Hematopoietic multipotent progenitor cell treated with erythropoietin and hydrocortisone succinate and interleukin-3 and kit ligand, for 6 days (in vitro differentiated cells): Measurements from ENCODE around the gene MGLL.
"Not testable (repeated sequence)": the region's sequence is repeated elsewhere in the genome, so short reads cannot be mapped to it uniquely, and the experiment has no call there.

ENCODE experiments used
- DNase-seq: peaks from one replicate; pipeline ENCODE4 v3.0.0-alpha.2; 2015

Gene MGLL

GRCh38 chr3:127682561-127682960, 139.8 kb downstream of the MGLL start:
- no peak for DNase-seq

- not testable (repeated sequence) for DNase-seq
Observed at GRCh38 chr3:127682175-127682554, 140.2 kb downstream of the MGLL start.

- DNase-seq: no peak
Observed at GRCh38 chr3:127680798-127681221, 141.5 kb downstream of the MGLL start.

DNA sequence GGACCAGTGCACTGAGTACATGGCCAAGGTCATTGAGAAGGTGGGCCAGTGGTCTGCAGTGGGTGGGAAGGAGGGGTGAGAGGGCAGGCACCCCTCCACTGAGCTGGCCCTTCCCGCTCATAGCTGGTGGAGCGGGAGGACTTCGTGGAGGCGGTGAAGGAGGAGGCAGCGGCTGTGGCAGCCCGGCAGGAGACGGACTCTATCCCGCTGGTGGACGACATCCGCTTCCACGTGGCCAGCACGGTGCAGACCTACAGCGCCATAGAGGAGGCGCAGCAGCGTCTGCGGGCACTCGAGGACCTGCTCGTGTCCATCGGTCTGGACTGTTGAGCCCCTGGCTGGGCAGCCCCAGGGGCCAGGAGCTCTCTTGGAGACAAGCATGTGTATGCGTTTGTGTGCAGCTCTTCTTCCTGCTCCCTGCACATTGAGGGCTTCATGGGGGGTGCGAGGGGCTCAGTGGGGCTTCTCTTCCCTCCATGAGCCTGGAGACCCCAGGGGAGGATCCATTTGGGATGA, 142.1 kb downstream of the MGLL start:
- DNase-seq: no peak

- DNase-seq: no peak
Observed at GRCh38 chr3:127679534-127680145, 142.7 kb downstream of the MGLL start.

DNA sequence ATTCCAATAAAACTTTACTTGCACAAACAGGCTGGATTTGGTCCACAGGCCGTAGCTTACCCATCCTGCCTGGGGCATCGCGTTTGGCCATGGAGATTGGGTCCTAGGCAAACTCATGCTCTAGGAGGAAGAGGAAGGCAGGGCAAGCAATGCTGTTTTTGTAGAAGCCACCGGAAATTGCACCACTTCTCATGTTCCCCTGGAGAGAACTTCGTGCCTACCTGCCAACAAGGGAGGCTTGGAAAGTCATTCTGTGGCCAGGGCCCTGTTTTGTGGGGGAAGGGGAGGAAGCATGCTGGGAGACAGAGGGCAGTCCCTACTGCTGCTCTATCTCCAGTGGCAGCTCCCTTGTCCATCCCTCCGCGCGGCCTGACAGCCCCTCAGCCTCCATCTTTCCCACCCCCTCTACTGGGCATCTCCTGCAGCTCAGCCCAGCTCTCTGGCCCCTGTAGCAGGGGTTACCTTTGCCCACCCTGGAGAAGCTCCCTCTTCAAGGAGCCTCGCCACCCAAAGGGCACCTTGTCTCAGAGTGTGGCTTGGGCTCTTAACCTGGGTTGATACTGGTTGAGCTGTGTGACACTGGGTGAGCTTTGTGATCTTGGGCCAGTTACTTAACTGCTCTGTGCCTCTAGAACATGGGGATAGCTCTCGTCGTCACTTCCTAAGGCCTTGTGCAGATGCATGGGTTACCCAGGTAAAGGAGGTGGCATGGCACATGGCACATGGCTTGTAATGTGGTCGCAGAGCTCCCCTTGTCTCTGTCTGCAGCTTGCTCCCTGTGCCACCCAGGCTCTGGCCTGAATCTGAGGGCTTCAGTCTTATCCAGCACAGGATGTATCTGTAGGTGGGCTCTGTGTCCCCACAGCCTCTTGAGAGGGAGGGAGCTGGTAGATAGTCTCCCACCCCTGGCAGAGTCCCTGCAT, 143.4 kb downstream of the MGLL start:
- DNase-seq: no peak

DNA sequence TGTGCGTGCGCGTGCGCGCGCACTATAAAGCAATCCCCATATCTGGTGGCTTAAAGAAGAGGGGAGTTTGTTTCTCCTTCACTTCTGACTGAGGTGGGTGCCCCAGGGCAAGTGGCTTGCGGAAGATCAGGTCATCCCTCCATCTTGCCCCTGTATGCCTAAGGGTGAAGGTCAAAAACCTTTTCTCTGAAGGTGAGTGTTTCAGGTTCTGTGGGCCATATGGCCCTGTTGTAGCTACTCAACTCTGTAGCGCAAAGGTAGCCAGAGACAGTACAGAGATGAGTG, 144.1 kb downstream of the MGLL start:
- no peak for DNase-seq

- DNase-seq: no peak
Observed at GRCh38 chr3:127677541-127678314, 144.6 kb downstream of the MGLL start.

- no peak for DNase-seq
Observed at GRCh38 chr3:127676921-127677351, 145.4 kb downstream of the MGLL start.

- DNase-seq: no peak
Observed at GRCh38 chr3:127676456-127676855, 145.9 kb downstream of the MGLL start.

GRCh38 chr3:127675651-127676391, 146.5 kb downstream of the MGLL start:
- DNase-seq: no peak

DNA sequence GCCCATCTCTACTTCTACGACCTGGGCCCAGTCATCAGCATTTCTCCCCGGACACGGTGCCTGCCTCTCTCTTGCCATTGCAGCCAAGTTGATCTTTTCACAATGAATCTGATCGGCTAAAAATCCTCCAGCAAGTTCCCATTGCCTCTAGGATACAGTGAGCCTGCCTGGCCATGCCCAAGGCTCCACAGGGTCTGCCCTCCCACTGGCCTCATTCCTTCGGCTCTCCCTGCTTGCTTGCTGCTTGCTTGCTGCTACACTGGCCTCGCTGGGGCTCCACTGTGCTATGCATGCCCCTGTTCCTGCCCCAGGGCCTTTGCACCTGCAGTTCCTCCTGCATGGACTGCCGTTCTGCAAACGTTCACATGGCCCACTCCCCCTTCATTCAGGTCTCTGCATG, 147.5 kb downstream of the MGLL start:
- DNase-seq: no peak

- DNase-seq: no peak
Observed at GRCh38 chr3:127674101-127674721, 148.1 kb downstream of the MGLL start.

GRCh38 chr3:127673191-127674100, 148.9 kb downstream of the MGLL start:
- DNase-seq: peak; percentile 59

GRCh38 chr3:127672429-127673190, 149.7 kb downstream of the MGLL start, which contains the start of gene ABTB1:
TSS of gene ABTB1 (plus strand) at chr3:127672952. CDS start at chr3:127673026, 74 bp downstream.
- peak; percentile 89 for DNase-seq

GRCh38 chr3:127671523-127672428, 150.5 kb downstream of the MGLL start:
- peak; percentile 59 for DNase-seq

- no peak for DNase-seq
Observed at GRCh38 chr3:127670761-127671522, 151.4 kb downstream of the MGLL start.

DNA sequence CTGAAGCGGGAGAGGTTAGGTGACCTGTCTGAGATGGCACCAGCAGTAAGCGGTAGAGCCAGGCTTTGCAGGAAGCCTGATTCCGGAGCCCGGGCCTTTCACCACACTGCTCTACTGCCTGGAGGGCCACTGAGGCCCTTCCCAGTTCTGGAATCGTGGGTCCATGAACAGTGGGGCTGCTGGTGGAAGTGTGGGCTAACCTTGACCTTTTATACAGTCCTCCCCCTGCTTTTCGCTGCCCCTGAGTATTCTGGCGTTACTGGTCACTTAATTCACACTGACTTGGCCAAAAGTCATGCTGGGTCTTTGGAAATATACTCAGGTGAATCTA, 152.1 kb downstream of the MGLL start:
- no peak for DNase-seq
